ENCODE measurements around the gene UBE2I.

The UBE2I gene

GRCh38 chr16:1331712-1332617 lies 22.5 kb downstream of the UBE2I start:
- peak; percentile 91 for DNase-seq

GRCh38 chr16:1332618-1333148 lies 23.2 kb downstream of the UBE2I start:
- DNase-seq, result no peak

DNA sequence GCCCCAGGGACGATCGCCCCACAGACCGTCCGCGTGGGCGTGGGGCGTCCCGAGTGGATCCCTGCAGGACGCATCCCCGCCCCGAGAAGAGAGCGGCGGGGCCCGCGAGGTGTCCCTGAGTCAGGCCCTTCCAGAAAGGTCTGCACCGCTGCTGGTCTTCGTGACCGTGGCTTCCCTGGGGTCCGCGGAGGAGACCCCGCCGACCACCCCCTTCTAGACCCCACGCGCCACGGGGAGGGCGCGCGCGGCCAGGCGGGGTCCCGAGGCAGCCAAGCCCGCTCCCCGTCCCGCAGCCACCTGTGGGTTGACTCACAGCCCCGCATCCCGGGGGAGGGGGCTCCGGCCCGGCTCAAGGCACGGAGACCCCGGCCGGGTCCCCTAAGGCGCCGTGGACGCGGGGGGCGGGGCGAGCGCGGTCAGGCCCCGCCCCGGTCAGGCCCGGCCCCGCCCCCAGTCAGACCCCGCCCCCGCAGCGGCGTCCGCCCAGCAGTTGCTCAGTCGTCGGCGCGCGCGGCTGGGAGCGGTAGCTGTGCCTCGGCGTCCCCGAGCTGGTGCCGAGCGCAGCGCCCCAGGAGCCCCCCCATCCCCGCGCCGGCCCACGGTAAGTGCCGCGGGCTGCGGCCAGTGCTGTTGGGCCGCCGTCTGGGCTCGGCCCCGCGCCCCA lies 23.8 kb downstream of the UBE2I start, which contains the start of gene BAIAP3:
Gene BAIAP3, plus strand, starts transcription at position 497 of the 664 bp plus-strand sequence. CDS start 4,905 bp downstream, outside the sequence.
- DNase-seq, result peak; percentile 39

DNA sequence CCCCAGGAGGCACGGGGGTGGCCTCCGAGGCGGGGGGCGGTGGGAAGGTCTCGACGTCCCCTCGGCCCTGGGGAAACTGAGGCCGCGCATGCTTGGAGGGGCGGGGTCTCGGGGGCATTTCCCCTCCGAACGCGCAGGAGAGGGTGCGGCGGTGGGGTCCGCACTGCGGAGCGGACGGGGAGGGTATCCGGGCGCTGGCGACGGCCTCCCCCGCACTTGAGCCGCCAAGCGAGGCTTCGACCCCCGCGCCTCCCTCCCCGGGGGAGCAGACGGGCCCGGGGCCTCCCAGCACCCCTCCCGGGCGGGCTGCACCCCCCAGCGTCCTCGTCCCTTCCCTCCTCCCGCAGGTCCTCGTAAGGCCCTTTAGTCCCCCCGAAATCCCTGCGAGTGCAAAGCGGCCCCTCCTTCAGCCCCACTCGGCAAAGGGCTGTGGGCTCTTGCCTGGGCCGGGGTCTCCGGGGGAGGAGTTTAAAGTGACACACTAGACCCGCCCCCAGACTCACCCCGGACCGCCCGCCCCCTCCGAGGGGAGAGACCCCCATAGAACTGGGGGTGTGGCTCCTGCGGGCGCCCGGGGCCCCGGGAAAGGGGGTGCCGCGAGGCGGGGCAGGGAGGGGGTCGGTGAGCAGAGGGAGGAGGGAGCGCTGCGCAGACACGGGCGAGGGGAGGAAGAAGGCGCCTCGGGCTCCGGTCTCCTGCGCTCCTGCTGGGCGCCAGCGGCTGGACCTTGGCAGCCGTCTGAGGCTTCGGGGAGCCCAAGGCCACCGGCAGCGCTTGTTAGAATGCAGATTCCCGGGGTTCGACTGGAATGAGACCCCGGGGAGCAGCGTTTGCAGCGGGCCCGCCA lies 24.6 kb downstream of the UBE2I start:
- DNase-seq, result no peak

- DNase-seq, result no peak
Measured at GRCh38 chr16:1334739-1335138, 25.3 kb downstream of the UBE2I start.

DNA sequence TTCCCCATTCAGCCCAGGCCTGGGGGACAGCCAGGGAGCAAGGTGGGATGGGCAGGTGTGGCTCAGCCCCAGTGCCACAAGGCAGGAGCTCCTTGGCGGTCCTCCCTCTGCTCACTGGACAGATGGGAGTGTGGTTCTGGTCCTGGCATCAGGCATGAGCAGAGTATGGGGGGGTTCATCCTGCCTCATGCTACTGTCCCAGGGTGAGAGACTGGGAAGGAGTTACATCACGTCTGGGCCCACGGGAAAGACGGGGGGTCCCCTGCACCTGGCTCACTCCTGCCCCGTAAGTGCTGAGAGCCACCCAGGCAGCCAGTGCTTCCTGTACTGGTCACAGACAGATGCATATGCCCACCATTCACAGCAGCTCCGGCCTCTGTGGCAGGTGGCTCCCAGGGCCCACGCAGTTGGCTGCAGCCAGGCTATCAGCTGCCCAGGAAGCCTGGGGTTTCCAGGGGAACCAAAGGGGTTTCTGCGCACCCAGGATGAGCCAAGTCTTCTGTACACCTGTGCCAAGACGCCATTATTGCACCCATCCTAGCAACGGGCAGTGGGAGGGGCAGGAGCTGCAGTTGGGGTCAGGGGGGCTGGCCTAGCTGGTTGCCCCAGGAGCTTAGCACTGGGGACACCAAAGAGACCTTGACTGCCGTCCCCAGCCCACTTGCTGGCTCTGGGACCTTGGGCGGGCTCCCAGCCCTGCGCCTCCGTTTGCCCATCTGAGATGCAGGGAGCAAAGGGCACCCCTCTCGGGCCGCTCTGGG lies 26.0 kb downstream of the UBE2I start:
- DNase-seq, result no peak

DNA sequence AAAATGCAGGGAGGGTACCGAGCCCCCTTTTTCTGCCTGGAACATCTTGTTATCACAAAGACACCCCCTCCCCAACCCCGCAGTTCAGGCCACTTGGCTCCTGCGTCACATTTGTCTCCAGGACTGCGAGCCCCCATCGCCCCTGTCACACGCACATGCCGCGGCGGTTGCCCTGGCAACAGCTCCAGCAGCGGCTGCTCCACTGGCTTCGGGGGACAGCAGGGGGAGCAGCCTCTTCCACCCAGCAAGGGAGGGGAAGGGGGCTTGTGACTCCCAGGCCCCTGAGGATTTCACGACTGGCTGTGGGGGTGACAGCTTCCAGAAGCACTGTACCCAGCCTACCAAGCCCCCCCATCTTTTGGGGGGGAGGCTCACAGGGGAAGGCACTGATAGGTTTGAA lies 26.6 kb downstream of the UBE2I start:
- no peak for DNase-seq

DNA sequence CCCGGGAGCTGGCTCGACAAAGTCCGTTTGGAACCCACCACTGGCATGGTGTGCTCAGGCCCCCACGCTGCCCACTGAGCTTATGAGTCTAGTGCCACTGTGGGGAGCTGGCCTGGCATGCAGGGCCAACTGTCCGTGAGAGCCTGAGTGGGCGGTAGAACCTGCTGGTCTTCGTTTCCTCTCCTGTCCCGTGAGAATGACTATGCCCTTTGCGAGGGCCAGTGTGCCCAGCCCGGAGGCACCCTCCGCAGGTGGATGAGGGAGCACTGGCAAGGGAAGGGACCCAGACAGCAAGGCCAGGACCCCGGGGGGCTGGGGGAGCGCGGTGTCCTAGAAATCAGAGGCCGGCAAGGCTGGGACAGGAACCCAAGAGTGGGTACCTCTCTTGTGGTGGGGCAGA lies 27.2 kb downstream of the UBE2I start:
- no peak for DNase-seq

DNA sequence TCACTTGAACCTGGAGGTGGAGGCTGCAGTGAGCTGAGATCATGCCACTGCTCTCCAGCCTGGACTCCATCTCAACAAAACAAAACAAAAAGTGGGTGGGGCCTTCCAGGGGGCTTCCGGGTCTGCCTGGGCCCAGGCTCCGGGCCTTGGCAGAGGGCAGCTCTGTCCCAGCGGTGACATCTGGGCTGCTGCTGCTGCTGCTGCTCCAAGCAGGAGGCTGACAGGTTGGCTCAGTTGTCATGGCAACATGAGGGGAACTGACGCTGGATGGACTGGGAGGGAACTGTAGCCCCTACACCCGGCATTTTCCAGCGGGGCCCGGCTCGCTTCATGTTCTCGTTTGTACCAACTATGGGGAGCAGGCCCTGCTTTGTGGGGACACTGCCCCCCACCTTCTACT lies 28.1 kb downstream of the UBE2I start:
- DNase-seq, result no peak

DNA sequence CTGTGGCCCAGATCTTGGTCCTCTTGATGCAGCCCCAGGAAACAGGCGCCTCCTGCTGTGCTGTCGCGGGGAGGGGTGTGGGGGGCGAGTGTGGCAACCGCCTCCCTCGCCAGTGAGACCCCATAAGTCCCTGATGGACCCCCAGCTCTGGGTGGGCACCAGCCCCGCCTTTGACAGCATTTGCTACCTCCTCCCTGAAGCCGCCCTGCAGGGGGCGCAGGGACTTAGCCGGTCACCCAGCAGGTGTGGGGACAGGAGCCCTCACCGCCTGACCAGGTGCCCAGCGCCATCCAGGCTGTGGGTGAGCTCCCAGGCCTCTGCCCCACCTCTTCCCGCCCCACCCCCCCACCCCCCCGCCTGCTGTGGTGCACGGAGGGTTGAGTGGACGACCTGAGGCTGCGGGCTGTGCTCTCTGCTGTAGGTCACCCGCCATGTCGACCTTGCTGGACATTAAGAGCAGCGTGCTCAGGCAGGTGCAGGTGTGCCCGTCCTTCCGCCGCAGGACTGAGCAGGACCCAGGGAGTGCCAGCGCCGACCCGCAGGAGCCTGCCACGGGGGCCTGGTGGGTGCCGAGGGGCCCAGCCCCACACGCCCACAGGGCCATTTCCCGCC lies 28.8 kb downstream of the UBE2I start:
- DNase-seq, result peak; percentile 10

DNA sequence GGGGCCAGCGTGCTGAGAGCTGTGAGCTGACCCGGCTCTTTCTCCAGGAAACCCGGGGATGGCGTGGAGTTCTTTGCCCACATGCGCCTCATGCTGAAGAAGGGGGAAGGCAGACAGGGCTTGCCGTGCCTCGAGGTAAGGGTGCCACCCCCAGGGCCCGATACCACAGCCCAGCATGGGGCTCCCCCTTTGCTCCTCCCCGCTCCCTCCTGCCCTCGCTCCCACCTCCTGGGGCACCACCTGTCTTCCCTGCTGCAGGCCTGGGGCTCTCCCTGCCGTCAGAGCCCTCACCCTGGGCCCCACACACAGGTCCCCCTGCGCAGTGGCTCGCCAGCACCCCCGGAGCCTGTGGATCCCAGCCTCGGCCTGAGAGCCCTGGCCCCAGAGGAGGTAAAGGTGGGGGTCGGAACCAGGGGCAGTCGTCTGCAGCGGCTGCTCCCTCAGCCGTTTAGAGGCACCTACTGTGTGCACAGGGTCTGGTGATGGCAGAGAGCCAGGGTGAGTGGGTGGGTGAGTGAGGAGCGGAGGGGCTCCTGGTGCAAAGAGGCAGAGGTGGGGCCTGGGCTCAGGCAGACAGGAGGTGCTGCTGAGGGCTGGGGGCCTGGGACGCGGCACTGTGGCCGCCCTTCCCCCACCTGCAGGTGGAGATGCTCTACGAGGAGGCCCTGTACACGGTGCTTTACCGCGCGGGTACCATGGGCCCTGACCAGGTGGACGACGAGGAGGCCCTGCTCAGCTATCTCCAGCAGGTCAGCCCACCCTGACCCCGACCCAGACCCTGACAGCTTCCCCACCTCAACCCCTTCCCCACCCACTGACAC lies 29.6 kb downstream of the UBE2I start:
- no peak for DNase-seq

GRCh38 chr16:1340730-1341494 lies 31.5 kb downstream of the UBE2I start:
- DNase-seq, result no peak

GRCh38 chr16:1341495-1342420 lies 32.3 kb downstream of the UBE2I start:
- DNase-seq, result no peak

DNA sequence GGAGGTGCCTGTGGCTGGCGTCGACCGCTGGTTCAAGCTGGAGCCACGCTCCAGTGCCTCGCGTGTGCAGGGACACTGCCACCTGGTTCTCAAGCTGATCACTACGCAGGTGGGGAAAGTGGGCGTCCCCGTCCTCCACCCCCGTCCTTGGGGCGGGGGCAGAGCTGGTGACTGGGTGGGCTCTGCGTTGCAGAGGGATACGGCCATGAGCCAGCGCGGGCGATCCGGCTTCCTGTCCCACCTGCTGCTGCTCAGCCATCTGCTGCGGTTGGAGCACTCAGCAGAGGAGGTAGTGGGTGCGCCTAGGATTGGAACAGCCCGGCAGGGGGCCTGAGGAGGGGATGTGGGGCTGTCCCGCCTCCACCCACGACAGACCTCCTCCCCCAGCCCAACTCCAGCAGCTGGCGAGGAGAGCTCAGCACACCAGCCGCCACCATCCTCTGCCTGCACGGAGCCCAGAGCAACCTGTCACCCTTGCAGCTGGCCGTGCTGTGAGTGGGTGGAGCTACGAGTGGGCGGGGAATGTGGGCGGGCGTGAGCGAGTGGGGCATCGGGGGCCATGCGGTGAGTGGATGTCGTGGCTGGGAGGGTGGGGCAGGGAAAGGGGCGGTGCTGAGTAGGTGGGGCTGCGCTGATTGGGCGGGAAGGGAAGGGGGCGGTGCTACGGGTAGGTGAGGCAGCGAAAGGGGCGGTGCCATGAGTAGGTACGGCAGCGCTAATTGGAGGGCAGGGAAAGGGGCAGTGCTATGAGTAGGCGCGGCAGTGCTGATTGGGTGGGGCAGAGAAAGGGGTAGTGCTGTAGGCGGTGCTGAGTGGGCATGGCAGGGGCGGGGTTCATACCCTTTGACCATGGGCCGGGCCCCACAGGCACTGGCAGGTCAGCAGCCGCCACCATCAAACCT lies 33.3 kb downstream of the UBE2I start:
- DNase-seq, result peak; percentile 96

- DNase-seq, result no peak
Measured at GRCh38 chr16:1343428-1344242, 34.2 kb downstream of the UBE2I start.

- no peak for DNase-seq
Measured at GRCh38 chr16:1344499-1344898, 35.1 kb downstream of the UBE2I start.

- no peak for DNase-seq
Measured at GRCh38 chr16:1345087-1345486, 35.7 kb downstream of the UBE2I start.
